Measurements from ENCODE around the gene FERMT1. TPM values are rescaled to one million over a fixed set of nuclear protein-coding genes. Genes with fewer than 3 reads are reported as not detected.
"Not testable (repeated sequence)": the region's sequence is repeated elsewhere in the genome, so short reads cannot be mapped to it uniquely, and the experiment has no call there.

FERMT1 gene
- total RNA-seq, 2 experiments from 2014 or later = 0.11 to 0.44 TPM

DNA sequence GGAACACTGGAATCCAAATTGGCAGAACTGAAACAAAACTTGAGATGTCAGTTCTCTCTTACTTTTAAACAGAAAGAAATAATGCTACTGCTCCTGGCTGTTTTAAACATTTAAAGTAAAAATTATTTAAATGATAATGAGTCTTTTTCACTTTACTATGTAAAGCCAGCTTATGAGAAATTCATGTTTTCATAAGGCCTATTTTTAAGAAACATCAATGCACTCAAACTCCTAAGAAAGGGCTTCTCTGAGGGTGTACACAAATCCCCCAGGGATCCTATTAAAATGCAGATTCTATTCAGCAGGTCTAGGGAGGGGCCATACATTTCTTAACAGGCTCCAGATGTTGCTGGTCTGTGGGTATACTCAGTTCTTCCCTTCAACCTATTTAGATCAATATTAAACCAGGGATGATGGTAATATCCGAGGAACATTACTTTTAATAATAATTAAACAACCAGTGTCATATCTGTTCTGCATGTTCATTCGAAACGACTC lies 2.3 kb downstream of the FERMT1 start:
- ChIA-PET POLR2A (no interaction called here), CTCF (no interaction called here)

DNA sequence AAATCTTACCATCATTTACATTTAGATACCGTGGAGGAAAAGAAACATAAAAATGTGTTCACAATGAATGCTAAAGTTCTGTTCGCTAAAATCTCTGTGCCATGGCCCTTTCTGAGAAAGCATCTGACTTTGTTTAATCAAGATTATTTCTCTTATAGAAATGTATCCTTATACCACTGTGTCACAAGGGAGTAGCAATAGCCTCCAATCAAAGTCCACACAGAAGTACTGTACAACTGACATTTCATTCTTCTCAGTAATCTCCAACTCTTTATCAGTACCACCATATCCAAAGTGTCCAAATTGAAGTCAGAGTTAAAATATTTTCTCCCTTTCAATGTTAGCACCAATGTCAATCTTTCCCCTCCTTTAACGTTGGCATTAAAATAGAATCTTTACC lies 6.1 kb downstream of the FERMT1 start:
- ChIA-PET CTCF (no interaction called here), POLR2A (no interaction called here)

- ChIA-PET POLR2A (no interaction called here), CTCF (no interaction called here)
Observed at GRCh38 chr20:6115221-6115895, 7.5 kb downstream of the FERMT1 start.

DNA sequence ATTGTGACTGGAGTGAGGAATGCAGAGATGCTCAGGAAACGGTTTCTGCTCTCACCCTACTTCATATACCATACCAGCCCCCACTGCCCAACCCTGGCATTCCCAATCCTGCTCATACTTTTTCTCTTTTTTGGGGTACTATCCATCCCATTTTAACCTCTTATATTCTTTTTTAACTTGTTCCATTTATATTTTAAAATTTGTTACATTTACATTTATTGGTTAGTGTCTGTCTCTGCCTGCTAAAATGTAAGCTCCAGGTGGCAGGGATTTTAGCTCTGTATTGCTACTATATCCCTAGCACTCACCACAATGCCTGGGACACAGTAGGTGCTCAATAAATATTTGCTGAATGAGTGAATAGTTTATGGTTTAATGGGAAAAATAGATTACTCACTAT lies 8.1 kb downstream of the FERMT1 start:
- CTCF ChIA-PET = no interaction called here
- POLR2A ChIA-PET = no interaction called here

DNA sequence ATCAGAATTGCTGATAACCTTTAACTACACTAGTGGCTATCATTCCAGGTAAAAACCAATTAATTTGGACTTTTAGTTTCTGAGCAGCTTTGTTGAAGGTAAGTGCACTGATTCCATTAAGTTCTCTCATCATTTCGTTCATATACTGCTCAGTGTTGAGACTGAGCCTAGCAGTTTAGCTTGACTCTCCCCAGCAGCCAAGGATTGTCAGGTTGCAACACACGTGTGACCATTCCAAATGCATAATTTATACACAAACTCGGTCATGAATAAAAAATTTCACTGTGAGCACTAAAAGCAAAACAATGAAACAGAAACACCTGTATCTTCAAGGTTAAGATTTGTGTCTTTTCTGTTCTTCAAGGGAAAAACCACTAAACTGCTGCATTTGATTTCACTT lies 8.9 kb downstream of the FERMT1 start:
- ChIA-PET POLR2A (no interaction called here), CTCF (no interaction called here)

- CTCF ChIA-PET, POLR2A ChIA-PET: not testable (repeated sequence)
Observed at GRCh38 chr20:6112965-6113364, 9.9 kb downstream of the FERMT1 start.

DNA sequence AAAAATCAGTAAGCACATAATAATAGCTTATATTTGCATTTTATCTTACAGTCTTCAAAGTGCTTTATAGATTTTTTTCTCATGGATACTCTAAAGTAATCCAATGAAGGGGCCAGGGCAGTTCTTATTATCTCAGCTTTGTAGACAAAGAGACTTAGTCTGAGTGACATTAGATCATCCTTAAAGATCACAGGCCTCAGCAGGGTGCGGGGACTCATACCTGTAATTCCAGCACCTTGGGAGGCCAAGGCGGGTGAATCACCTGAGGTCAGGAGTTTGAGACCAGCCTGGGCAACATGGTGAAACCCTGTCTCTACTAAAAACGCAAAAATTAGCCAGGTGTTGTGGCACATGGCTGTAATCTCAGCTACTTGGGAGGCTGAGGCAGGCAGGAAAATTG lies 14.5 kb downstream of the FERMT1 start:
- ChIA-PET POLR2A (no interaction called here), CTCF (interaction anchor here (0.7 kb wide), 1 partner anchor 838 kb away, joined by 3 read pairs; no protein-coding TSS in a partner anchor)

GRCh38 chr20:6104493-6105188 lies 18.2 kb downstream of the FERMT1 start:
- ChIA-PET POLR2A (no interaction called here), CTCF (no interaction called here)

GRCh38 chr20:6103301-6103700 lies 19.5 kb downstream of the FERMT1 start:
- ChIA-PET CTCF (interaction anchor here (1.2 kb wide), 1 partner anchor 9 kb away, joined by 3 read pairs; no protein-coding TSS in a partner anchor), POLR2A (no interaction called here)

DNA sequence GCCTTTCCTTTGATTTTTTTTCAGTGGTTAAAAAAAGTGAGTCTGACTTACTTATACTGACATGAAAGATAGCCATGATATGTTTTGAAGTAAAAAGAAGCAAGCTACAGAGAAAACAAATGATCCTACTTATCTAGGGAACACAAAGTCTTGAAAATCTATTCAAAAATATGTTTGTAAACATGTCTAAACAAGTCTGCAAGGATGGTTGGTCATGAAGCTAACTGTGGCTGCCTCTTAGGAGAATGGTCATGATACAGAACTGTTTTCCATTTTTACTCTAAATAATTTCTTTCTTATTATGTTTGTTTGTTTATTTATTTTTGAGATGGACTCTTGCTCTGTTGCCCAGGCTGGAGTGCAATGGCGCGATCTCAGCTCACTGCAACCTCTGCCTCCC lies 21.5 kb downstream of the FERMT1 start:
- CTCF ChIA-PET = interaction anchor here (0.8 kb wide), 1 partner anchor 24 kb away, joined by 3 read pairs; no protein-coding TSS in a partner anchor
- POLR2A ChIA-PET = no interaction called here

- CTCF ChIA-PET = no interaction called here
- POLR2A ChIA-PET = no interaction called here
Observed at GRCh38 chr20:6100246-6100645, 22.6 kb downstream of the FERMT1 start.

- CTCF ChIA-PET = no interaction called here
Observed at GRCh38 chr20:6099819-6100218, 23.0 kb downstream of the FERMT1 start.

GRCh38 chr20:6095409-6095808 lies 27.4 kb downstream of the FERMT1 start:
- CTCF ChIA-PET = no interaction called here
- POLR2A ChIA-PET = no interaction called here

More at GRCh38 chr20:6099819-6100218, 23.0 kb downstream of the FERMT1 start:
- POLR2A ChIA-PET = no interaction called here

DNA sequence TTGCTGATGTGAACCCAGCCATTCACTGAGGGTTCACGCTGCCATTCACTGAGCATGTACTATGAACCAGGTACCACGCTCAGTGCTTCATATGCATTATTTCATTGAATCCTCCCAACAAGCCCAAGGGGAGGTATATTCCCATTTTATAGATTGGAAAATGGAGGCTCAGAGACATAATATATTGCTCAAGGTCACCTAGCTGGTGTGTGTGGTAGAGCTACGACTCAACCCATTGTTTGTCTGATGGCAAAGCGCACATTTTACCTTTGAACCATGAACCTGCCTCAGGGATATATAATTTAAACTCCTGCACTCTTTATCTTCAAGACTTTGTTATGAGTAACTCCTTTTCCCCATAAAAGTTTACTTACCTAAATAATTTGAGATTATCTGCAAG lies 28.3 kb downstream of the FERMT1 start:
- ChIA-PET CTCF (no interaction called here), POLR2A (no interaction called here)

GRCh38 chr20:6094063-6094462 lies 28.8 kb downstream of the FERMT1 start:
- ChIA-PET POLR2A (no interaction called here), CTCF (no interaction called here)

GRCh38 chr20:6091661-6092060 lies 31.2 kb downstream of the FERMT1 start:
- CTCF ChIA-PET = no interaction called here
- POLR2A ChIA-PET = no interaction called here

DNA sequence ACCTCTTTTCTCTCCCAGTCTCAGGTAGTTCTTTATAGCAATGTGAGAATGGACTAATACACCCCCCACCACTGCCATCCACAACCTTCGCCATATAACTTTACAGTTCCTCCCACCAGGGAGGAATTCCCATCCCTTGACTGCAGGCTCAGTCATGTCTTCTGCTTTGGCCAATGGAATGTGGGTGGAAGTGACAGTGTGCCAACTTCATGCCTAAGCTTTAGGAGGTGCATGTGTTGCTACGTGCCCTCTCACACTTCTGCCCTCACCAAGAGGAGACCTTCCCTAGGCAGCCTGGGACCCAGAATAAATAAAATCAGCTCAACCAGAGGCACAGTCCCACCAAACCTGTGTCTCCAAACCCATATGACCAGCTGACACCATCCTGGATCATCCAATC lies 36.0 kb downstream of the FERMT1 start:
- ChIA-PET CTCF (no interaction called here), POLR2A (no interaction called here)

- ChIA-PET POLR2A (no interaction called here), CTCF (no interaction called here)
Observed at GRCh38 chr20:6083926-6084325, 38.9 kb downstream of the FERMT1 start.

DNA sequence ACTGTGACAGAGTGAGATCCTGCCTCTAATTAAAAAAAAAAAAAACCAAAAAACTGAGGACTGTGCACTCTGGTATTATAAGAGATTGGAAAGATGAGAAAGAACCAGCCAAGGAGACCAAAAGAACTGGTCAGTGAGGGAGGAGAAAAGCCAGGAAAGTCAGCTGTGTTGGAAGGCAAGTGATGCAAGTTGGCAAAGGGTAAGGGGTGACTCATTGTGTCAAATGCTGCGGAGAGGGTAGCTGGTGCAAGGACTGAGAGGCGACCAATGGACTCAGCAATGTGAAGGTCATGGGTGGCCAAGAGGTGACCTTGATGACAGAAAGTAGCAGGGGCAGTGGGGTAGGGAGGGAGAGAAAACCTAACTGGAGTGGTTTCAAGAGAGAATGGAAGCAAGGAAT lies 41.6 kb downstream of the FERMT1 start:
- CTCF ChIA-PET = interaction anchor here (0.6 kb wide), 1 partner anchor 292 kb away, joined by 3 read pairs; no protein-coding TSS in a partner anchor
- POLR2A ChIA-PET = no interaction called here

DNA sequence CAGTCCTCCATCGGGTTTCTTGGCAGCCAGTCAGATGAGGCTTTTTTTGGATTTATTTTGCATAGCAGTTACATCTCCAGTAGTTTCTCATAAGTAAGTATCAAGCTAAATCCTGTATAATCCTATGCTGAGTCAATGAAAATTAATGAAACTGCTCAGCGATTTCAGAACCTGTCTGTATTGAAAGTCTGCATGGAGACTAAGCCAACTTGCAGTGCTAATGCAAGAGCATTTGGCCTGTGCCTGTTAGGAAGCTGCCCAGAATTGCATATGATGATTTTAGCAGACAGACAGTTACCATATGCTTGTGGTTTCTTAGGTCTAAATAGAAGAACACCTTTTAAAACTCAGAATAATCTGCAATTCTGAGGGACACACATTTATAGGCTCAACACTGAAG lies 43.8 kb downstream of the FERMT1 start:
- CTCF ChIA-PET = interaction anchor here (1.2 kb wide), 1 partner anchor 550 kb away, joined by 5 read pairs; no protein-coding TSS in a partner anchor
- POLR2A ChIA-PET = no interaction called here

GRCh38 chr20:6075428-6076219 lies 47.2 kb downstream of the FERMT1 start:
- POLR2A ChIA-PET = no interaction called here
- CTCF ChIA-PET = interaction anchor here (1.1 to 2.0 kb wide), 2 partner anchors 13 to 547 kb away, joined by 5 read pairs; no protein-coding TSS in a partner anchor
